HG03575 (cell line): Measurements from ENCODE around the gene IGSF9.

Source experiments
- ATAC-seq: cut with Tn5 transposase; IDR thresholded peaks from one replicate; pipeline ENCODE4 v1.9.1; 2021; ENCODE audit not compliant: unreplicated experiment, insufficient number of reproducible peaks, low FRiP score; ENCODE audit errors: extremely low read depth

IGSF9 gene, protein sequence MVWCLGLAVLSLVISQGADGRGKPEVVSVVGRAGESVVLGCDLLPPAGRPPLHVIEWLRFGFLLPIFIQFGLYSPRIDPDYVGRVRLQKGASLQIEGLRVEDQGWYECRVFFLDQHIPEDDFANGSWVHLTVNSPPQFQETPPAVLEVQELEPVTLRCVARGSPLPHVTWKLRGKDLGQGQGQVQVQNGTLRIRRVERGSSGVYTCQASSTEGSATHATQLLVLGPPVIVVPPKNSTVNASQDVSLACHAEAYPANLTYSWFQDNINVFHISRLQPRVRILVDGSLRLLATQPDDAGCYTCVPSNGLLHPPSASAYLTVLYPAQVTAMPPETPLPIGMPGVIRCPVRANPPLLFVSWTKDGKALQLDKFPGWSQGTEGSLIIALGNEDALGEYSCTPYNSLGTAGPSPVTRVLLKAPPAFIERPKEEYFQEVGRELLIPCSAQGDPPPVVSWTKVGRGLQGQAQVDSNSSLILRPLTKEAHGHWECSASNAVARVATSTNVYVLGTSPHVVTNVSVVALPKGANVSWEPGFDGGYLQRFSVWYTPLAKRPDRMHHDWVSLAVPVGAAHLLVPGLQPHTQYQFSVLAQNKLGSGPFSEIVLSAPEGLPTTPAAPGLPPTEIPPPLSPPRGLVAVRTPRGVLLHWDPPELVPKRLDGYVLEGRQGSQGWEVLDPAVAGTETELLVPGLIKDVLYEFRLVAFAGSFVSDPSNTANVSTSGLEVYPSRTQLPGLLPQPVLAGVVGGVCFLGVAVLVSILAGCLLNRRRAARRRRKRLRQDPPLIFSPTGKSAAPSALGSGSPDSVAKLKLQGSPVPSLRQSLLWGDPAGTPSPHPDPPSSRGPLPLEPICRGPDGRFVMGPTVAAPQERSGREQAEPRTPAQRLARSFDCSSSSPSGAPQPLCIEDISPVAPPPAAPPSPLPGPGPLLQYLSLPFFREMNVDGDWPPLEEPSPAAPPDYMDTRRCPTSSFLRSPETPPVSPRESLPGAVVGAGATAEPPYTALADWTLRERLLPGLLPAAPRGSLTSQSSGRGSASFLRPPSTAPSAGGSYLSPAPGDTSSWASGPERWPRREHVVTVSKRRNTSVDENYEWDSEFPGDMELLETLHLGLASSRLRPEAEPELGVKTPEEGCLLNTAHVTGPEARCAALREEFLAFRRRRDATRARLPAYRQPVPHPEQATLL

DNA sequence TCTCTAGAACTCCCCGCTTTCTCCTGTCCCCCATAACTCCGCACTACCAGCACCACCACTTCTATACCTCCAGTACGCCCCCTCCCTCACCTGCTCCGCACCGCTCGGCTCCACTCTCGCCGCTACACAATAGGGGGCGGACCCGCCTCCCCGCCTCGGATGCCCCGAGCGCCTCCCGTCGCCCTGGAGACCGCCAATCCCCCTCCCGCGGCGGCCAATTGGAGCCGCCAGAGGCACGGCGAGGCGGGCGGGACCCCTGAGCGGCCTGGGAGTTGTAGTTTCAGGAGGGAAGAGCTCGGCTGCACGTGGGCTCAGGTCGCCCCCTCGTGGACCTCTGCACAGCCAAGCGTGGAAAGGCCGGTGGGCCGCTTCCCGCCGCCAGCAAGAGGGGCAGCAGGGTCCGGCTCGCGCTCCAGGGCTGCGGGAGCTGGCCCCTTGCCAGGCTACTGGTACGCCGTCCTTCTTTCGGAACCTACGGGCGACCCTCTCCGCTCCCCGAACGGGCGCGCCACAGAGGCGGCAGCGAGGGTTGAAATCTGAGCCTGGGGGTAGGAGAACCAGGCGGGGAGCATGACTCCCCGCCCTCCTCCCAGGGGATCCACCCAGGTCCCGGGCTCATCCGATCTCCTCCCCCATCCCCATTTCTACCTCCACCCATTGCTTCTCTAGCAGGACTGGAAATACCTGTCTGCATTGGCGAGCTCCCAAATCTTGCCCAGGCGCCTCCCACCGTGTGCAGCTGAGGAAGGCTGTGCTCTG, at the start of gene IGSF9:
IGSF9 (minus strand) TSS at position 131 of the 759 bp plus-strand sequence. CDS start 2,159 bp downstream, outside the sequence.
- ATAC-seq, result no peak

DNA sequence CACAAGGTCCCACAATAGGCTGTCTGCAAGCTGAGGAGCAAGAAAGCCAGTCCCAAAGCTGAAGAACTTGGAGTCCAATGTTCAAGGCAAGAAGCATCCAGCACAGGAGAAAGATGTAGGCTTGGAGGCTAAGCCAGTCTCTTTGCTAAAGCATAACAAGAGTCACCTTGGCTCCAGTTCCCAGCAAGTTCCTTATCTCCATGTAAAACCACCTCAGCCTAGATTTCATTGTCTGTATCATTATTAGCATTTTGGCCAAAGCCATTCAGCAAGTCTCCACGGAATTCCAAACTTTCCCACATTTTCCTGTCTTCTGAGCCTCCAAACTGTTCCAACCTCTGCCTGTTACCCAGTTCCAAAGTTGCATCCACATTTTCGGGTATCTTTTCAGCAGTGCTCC, 49.5 kb upstream of the IGSF9 start:
- ATAC-seq, result no peak

DNA sequence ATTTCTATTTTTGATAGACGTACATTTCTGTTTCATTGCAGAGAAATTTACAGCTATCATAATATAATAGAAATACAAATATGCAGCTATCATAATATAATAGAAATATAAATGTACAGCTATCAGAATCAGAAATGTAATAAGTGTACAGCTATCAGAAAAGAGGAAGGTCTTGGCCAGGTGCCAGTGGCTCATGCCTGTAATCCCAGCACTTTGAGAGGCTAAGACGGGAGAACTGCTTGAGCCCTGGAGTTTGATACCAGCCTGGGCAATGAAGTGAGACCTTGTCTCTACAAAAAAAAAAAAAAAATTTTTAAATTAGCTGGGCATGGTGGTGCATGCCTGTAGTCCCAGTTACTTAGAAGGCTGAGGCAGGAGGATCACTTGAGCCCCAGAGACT, 48.5 kb upstream of the IGSF9 start:
- no peak for ATAC-seq

DNA sequence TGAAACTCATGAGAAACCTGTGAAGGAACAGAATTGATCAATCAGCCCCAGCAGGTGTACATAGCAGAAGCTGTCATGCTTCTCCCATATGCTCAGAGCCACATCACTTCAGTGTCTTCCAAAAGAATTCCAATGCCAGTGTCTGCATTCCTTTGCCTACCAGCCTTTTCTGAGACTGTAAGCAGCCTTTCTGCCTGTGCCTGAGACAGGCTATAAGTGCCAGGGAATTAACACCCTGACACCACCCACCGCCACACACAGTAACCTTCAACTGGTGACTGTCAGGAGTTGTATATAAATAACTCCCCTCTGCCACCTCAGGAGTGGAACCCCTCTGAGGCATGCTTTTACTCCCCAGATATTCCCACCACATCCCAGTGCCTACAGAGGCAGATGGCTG, 46.7 kb upstream of the IGSF9 start:
- no peak for ATAC-seq

DNA sequence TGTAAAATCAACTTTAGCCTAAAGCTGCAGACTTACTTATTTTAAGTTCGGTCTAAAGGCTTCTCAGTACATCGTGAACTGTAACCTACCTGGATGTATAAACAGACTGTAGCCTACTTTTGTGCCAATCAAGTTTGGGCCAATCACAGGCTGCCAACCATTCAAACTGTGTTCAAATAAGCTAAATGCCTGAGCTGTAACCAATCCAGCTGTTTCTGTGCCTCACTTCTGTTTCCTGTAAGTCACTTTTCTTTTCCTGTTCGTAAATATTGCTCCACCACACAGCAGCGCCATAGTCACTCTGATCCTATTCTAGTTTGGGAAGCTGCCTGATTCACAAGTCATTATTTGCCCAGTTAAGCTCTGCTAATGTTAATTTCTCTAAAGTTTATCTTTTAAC, 46.1 kb upstream of the IGSF9 start:
- ATAC-seq, result no peak

DNA sequence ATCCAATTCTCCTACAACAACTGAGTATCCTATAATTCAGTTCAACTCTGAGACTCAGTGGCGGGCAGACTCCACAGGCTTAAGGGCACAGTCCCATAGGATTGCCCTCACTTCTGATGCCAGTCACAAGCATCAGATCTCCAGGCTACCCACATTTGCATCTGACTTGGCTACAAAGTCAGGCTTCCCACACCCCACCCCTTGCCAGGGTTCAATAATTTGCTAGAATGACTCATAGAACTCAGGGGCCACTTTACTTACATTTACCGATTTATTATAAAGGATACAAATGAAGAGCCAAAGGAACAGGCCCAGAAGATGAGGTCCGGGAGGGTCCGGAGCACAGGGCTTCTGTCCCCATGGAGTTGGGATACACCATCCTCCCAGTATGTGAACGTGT, 44.6 kb upstream of the IGSF9 start:
- ATAC-seq, result no peak

DNA sequence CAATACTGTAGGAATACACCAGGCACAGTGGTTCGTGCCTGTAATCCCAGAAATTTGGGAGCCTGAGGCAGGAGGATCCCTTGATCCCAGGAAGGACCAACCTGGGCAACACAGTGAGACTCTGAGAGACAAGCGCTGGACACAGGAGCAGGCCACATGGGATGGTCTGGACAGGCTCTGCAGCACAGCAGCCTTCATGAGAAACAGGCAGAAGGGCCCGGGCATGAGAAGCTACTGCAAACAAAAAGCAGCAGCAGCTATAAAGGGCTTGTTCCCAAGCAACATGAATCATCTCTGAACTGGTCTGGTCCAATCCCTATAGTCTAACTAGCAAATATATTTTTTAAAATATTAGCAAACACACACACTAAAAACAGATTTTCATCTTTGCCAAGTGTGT, 44.2 kb upstream of the IGSF9 start:
- ATAC-seq, result no peak

DNA sequence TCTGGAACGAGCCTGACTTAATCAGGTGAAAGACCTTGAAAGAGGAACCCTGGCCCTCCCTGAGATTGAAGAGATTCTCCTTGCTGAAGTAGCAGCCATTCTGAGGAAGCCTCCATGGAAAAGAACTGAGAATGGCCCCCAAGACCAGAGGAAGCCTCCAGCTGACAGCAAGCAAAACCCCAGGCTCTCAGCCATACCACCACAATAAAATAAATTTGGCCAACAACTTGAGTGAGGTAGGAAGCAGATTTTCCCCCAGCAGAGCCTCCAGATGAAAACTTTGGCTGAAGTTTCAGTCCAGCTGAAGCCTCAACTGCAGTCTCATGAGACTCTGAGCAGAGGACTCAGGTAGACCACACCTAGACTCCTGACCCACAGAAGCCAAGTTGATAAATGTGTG, 42.6 kb upstream of the IGSF9 start:
- ATAC-seq, result no peak

DNA sequence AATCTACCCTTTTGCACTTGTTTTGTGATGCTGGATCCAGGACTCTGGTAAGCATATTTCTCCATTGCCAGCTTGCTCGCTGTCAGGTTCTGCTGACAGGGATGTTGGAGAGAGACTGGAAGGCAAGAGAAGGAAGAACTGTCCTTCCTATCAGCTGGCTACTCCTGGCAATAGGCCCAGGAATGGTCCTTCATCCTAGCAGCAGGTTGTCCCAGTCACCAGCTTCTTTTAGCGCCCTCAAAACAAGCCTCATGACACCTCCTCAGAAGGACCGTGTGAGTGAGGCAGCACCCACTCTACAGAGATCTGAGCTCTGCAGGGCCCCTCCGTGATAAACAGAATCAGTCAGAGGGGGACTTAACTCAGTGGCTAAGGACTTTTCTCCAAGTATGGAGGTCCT, 41.8 kb upstream of the IGSF9 start:
- no peak for ATAC-seq

DNA sequence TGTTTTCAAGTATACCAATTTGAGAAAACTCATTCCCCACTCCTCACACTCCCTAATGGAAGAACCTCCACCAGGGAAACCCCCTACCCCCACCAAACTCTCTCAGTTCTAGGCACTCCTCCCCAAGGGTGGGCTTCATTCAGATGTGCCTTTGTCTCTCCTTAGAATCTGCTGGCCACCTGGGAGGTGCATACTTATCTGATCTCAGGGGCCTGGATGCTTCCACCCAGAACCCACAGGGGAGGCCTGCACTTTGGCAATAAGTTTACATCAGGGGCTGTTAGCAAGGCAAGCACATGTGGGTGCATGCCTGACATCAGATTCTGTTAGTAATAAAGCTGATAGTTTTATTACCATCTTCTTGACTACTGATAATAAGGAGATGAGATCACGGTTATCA, 41.1 kb upstream of the IGSF9 start:
- ATAC-seq, result no peak

DNA sequence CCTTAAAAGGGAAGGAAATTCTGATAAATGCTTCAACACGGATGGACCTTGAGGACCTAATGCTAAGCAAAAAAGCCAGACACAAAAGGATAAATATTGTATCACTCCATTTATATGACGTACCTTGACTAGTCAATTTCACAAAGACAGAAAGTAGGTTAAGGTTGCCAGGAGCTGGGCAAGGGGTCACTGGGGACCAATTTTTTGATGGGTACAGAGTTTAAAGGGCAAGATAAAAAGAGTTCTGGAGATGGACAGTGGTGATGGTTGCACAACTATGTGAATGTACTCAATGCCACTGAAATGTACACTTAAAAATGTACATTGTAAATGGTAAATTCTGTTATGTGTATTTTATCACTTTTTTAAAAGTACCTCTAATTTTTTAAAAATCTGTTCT, 40.7 kb upstream of the IGSF9 start:
- ATAC-seq, result no peak

DNA sequence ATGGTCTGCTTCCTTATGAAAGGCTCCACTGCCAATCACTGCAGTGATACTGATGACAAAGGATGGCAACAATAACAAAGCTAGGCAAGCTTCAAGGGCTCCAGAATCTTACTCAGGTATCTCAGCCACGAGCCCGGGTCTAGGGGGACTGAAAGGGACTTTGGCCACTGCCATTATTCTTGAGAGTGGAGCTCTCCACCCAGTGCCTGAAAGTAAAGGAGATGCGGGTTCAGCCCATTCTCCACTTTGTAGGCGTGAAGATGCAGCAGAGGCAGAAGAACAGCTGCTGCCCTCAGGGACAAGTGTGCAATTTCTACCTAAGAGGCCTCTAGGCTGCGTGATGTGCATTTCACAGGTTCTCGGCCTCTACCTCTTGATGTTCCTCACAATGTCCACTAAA, 40.1 kb upstream of the IGSF9 start:
- ATAC-seq, result no peak

DNA sequence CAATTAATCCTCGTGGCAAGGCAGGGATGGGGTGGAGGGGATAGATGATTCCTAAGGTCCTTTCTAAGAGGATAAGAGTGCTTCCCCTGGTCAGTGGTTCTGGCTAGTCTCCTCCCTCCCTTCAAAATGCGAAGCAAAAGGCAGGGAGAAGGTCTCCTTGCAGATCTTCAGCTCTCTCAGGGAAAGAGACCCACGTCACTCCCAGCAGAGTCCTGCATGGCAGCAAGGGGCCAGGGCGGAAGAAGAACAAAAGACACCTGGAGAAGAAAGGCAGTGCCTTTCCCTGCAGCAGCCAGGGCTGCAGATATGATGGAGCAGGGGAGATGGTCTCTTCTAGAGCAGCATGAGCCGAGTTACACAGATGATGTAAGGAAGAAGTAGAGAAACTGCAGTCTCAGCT, 38.3 kb upstream of the IGSF9 start:
- no peak for ATAC-seq

DNA sequence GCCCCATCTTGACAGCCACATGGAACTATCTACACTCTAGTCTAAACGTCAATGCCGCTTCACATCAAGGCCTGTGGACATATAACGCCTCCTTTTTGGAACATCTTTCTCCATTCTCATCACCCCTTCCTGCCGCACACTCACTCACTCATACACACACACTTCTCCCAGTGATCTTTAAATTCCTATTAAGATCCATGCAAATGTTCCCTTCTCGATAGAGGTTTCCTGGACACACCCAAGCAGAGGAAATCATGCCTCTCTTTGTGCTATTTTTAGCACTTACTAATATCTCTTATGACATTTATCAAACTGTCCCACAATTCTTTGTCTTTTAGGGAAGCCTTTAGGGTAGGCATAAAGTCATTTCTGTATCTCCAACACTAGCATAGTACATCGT, 36.9 kb upstream of the IGSF9 start:
- ATAC-seq, result no peak

DNA sequence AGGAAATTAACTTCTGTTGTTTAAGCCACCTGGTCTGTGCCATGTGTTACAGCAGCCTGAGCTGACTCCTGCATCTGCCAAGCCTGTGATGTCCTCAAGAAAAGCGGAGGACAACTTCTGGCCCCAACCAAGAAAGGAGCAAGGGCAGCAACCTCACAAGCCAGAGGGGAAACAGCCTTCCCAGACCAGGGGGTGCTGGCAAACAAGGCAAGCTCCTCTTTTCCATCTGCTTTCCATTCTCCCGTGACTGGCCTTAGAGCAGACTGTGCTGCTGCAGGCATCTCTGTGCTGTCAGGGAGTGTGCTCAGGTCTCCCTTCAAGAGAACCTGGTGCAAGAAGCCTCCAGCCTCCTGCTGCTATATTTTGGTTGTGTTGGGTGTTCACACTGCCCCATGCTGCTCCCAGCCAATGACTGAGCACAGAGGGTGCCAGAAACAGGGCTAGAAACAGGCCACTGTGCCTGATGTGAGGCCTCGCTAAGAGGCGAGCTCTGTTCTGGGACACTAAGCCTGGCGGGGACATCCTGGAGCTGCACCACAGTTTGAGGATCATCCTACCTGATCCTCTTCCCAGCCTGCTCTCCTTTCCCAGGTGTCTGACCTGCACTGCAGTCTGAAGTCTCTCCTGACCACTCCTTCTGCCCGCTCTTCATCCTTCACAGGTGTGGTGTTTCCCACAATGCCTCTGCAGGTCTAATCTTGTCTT, 36.1 kb upstream of the IGSF9 start:
- ATAC-seq, result no peak

DNA sequence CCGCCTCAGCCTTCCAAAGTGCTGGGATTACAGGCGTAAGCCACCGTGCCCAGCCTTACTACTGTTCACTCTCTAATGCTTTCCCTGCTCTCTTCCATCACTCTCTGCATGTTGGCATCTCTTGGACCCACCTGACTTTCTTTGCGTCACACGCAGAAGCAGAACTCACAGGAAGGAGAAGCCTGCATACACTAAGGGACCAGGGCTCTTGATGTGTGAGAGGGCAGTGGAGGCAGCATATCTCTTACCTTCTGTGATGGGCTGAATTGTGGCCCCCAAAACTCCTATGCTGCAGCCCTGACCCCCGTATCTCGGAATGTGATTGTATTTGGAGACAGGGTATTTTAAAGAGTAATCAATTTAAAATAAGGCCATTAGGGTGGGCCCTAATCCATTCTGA, 35.4 kb upstream of the IGSF9 start:
- ATAC-seq, result no peak

DNA sequence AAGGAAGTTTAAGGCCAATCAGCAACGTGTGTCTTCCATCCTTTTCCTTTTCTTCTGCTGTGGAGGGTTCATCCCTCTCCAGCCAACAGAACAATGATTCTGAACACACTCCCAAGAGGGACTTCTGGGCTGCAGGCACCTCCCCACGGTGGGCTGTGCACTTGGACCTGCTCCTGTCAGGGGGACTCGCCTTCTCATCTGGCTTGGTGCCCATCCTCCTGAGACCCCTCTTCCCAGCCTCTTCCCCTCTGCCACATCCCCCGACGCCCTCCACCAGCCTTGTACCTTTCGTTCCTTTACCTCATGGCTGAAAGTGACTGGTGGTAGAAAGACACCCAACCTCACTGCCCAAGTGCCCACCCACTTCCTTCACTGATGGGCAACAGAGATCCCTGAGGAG, 34.7 kb upstream of the IGSF9 start:
- no peak for ATAC-seq

DNA sequence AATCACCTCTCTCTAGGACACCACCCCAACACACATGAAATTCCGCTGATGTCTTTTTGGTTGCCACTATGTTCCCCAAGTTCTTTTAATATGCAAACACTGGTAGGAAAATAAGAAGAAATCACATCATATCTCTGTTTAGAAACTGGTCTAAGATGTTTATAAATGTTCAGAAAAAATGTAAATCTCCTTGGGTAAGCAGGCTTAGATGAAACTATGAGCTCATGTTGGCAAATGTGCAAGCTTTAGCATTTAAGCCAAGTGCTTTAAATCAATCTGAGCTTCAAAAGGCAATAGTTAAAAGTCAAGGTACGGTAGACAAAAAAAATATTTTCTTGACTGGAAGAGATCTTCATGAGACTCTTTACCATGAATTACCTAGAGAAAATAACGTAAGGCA, 33.8 kb upstream of the IGSF9 start:
- ATAC-seq, result no peak

DNA sequence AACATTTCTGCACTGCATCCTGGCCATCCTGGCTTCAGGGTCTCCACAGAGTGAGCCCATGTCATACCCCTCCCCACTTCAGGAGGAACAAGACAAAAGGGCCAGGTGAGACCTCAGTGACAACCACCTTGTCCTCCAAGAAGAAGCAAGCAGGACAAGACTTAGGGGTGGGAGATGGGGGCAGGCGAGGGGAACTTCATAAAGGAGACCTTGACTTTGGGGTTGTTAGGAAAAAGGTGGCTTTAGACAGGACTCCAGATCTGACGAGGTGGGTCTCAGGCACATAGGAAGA, 32.6 kb upstream of the IGSF9 start:
- ATAC-seq, result no peak
